Psoas muscle (tissue), 8 donors: ENCODE measurements around the gene ADM2. TPM values are rescaled to one million over a fixed set of nuclear protein-coding genes. Genes with fewer than 3 reads are reported as not detected.

Experiments
- ATAC-seq, 4 donors: fragments of 200-7000 bp; cut with Tn5 transposase; one replicate each; pipeline ENCODE4 v1.9.1; 2020; ENCODE audit warnings: moderate library complexity in 3 of 4, mild to moderate bottlenecking in 2 of 4
- DNase-seq, 2 donors: peaks; one replicate each; pipeline ENCODE4 v3.0.0-alpha.2; 2020
- H3K27ac ChIP-seq: fragments of 200-600 bp; one replicate; pipeline ENCODE4 v1.8.0; 2022
- H3K27me3 ChIP-seq, 3 donors: fragments of 200-600 bp in 1 of 3; one replicate each; pipeline versions ENCODE4 v1.6.1 to v1.8.0; 2013 to 2022; ENCODE audit warnings: low read length in 2 of 3, mild to moderate bottlenecking in 2 of 3, moderate library complexity in 1 of 3; ENCODE audit not compliant: insufficient read depth in 3 of 3
- H3K36me3 ChIP-seq, 2 donors: fragments of 200-600 bp in 1 of 2; one replicate each; pipeline versions ENCODE4 v1.6.1 to v1.8.0; 2013 to 2022; ENCODE audit warnings: low read depth in 1 of 2, mild to moderate bottlenecking in 1 of 2, moderate library complexity in 1 of 2; ENCODE audit not compliant: insufficient read depth in 1 of 2
- H3K4me1 ChIP-seq: fragments of 200-600 bp; one replicate; pipeline ENCODE4 v1.8.0; 2022
- H3K4me3 ChIP-seq: fragments of 200-600 bp; one replicate; pipeline ENCODE4 v1.8.0; 2022; ENCODE audit warnings: mild to moderate bottlenecking
- H3K9me3 ChIP-seq: fragments of 200-600 bp; one replicate; pipeline ENCODE4 v1.8.0; 2022
- WGBS, 3 donors: extraction: QIAGEN DNeasy Blood & Tissue Kit; methylation state at CpG; one replicate each; pipeline versions ENCODE4 v1.1.6 to v1.1.7; 2013; 5-methylcytosine and 5-hydroxymethylcytosine counted together
- intact Hi-C, 2 donors: fragments of 100-400 bp; cut with DNase I; formaldehyde crosslinking; loops; one replicate each; pipeline versions ENCODE4 v1.11.0 to v1.14.2; 2022
- polyA plus RNA-seq, 3 donors: library from polyadenylated mRNA; stranded (reverse); fragments of 200-250 nt; gene quantifications; one replicate each; pipeline ENCODE4 v1.2.3, GENCODE V29; 2013
- total RNA-seq, 4 donors: library from RNA; stranded (reverse); fragmentation: NEBNext Ultra II Directional in 2 of 4; extraction: Animal tissue kit (Norgen Biotek cat#: 25700) in 2 of 4; gene quantifications; one replicate each; pipeline versions ENCODE4 v1.2.1 to v1.2.4, GENCODE V29; 2021 to 2023
- TF ChIP-seq, protein P1 (sequence below): fragments of 200-600 bp; IDR thresholded peaks from one replicate; pipeline ENCODE4 v1.8.0; 2022; ENCODE audit warnings: antibody characterized with exemption
- donor health status: healthy with polysubstance abuse.
- donor health status: DM: no; HTN: no; CAD: no; lungs with moderate emphysema.
- donor health status: Bipolar disorder and iron deficiency.
- donor health status: healthy.
- donor health status: DM: yes; HTN: yes; CAD: no.
- donor health status: DM: no; HTN: no; CAD: no.
- donor health status: DM: no; HTN: no; CAD: no.
- donor health status: DM: yes; HTN: yes; CAD: no.

Gene ADM2
- total and polyA plus RNA-seq, 7 donors: 0.01 to 0.21 (median 0.05) TPM; not detected in 4

DNA sequence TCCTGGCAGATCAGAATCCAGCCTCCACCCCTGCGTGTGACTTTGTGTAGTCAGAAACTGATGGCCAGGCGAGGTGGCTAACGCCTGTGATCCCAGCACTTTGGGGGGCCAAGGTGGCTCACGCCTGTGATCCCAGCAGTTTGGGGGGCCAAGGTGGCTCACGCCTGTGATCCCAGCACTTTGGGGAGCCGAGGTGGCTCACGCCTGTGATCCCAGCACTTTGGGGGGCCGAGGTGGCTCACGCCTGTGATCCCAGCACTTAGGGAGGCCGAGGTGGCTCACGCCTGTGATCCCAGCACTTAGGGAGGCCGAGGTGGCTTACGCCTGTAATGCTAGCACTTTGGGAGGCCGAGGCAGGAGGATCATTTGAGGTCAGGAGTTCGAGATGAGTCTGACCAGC is 31.8 kb downstream of the ADM2 start:
- WGBS, 3 donors: 95 to 98% (median 97%) methylated on average over 15 of the region's 15 CpGs
- intact Hi-C loops: no loop called here
- ATAC-seq (no peak), DNase-seq (no peak)
- TF ChIP-seq, protein P1, sequence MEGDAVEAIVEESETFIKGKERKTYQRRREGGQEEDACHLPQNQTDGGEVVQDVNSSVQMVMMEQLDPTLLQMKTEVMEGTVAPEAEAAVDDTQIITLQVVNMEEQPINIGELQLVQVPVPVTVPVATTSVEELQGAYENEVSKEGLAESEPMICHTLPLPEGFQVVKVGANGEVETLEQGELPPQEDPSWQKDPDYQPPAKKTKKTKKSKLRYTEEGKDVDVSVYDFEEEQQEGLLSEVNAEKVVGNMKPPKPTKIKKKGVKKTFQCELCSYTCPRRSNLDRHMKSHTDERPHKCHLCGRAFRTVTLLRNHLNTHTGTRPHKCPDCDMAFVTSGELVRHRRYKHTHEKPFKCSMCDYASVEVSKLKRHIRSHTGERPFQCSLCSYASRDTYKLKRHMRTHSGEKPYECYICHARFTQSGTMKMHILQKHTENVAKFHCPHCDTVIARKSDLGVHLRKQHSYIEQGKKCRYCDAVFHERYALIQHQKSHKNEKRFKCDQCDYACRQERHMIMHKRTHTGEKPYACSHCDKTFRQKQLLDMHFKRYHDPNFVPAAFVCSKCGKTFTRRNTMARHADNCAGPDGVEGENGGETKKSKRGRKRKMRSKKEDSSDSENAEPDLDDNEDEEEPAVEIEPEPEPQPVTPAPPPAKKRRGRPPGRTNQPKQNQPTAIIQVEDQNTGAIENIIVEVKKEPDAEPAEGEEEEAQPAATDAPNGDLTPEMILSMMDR: no peak
- H3K36me3 ChIP-seq: peaks cover 0 to 42% of the 10 kb centered on the region in 2 donors
- H3K9me3 ChIP-seq: no peaks in the 10 kb centered on the region
- peaks cover 10% of the 10 kb centered on the region for H3K4me1 ChIP-seq
- H3K4me3 ChIP-seq: no peak overlapping the region
- no peaks in the 10 kb centered on the region for H3K27me3 ChIP-seq
- no peak overlapping the region for H3K27ac ChIP-seq

DNA sequence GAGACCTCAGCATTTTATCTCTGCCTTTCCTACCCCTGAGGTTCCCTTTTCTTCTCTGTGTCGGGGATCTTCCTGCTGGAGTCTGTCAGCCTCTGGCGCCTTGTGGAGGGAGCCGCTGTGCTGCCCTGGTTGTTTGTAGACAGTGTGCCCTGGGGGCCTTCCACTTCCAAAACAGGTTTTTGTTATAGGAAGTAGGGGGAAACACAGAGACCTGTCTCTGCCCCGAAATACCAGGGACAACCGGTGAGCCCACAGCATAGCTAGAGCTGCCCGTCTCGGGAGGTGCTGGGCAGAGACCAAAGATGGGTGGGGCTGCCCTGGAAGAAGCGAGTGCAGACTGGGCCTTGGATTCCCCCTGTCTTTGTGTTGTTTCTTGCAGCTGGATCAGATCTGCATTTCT is 34.7 kb downstream of the ADM2 start:
- no peak overlapping the region for H3K4me3 ChIP-seq
- H3K27ac ChIP-seq: no peak overlapping the region
- DNase-seq (no peak), ATAC-seq (no peak)
- TF ChIP-seq, protein P1: no peak
- WGBS, 3 donors: 90 to 93% (median 91%) methylated on average over 7 to 8 of the region's 8 CpGs
- no peaks in the 10 kb centered on the region for H3K9me3 ChIP-seq
- H3K27me3 ChIP-seq: no peaks in the 10 kb centered on the region
- intact Hi-C loops: no loop called here
- peaks cover 8 to 60% of the 10 kb centered on the region in 2 donors for H3K36me3 ChIP-seq
- no peaks in the 10 kb centered on the region for H3K4me1 ChIP-seq

DNA sequence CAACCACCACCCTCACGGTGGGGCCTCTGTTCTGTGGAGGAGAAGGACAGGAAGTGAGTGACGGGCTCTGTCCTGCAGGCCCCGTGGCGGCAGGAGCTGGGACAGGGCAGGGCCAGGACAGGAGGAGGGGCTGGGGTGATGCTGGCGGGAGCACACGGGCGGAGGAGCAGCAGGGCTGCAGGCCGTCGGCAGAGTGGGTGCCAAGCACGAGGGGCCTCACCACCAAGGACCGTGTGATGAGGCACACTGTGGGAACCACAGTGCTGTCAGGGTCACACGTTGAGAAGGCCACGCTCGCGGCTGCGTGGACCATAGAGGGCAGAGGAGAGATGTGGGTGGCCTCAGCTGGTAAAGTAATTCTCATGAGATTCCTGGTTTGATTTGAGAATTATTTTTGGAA is 35.5 kb downstream of the ADM2 start:
- intact Hi-C loops: no loop called here
- Histone ChIP-seq H3K27me3 (no peaks in the 10 kb centered on the region), H3K4me1 (no peaks in the 10 kb centered on the region), H3K4me3 (no peak overlapping the region), H3K9me3 (no peaks in the 10 kb centered on the region), H3K27ac (no peak overlapping the region), H3K36me3 (peaks cover 8 to 62% of the 10 kb centered on the region in 2 donors)
- TF ChIP-seq, protein P1: no peak
- 81 to 85% (median 81%) methylated on average over 16 of the region's 16 CpGs for WGBS, 3 donors
- ATAC-seq (no peak), DNase-seq (no peak)

DNA sequence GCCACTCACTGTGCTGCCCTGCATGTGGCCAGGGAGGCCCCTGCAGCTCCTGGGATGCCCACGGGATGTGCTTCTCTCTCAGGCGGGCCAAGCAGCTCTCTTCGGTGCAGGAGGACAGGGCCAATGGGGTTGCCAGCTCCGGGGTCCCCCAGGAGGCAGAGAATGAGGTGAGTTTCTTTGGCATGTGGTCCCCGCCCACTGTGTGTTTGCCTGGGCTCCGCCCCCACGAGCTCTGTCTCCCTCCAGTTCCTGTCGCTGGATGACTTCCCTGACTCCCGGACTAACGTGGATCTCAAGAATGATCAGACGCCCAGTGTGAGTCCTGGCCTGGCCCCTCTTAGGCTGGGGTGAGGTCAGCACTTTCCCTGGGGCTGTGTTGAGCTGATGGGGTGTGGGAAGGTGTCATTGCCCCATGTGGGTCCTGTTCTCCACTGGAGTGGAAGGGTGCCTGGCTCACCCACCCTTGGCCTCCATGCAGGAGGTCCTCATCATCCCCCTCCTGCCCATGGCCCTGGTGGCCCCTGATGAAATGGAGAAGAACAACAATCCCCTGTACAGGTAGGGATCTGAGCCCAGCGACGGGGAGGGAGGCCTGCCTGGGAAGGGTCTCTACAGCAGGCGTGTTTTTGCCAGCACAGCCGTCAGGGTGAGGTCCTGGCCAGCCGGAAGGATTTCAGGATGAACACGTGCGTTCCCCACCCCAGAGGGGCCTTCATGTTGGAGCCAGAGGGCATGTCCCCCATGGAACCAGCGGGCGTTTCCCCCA is 36.3 kb downstream of the ADM2 start:
- Histone ChIP-seq H3K36me3 (peaks cover 8 to 70% of the 10 kb centered on the region in 2 donors), H3K27ac (no peak overlapping the region), H3K4me3 (no peak overlapping the region), H3K27me3 (no peaks in the 10 kb centered on the region), H3K9me3 (no peaks in the 10 kb centered on the region), H3K4me1 (no peaks in the 10 kb centered on the region)
- TF ChIP-seq, protein P1: no peak
- ATAC-seq: no peak
- 86 to 90% (median 88%) methylated on average over 20 of the region's 20 CpGs for WGBS, 3 donors
- DNase-seq: no peak
- intact Hi-C loops: no loop called here

DNA sequence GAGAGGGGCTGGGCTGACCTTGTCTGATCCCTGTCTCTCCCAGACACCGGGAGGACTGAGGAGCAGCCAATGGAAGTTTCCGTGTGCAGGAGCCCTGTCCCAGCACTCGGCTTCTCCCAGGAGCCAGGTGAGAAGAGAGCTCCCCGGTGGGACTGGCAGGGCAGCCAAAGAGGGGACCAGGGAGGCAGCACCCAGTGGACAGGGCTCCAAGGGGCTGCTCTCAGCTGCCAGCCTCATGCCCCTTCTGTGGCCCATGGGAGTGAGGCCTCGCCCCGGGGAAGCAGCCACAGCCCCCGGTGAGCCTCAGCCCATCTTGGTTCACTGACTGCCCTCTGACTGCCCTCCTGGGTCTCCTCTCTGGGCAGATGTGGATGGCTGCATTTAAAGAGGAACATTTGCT is 37.3 kb downstream of the ADM2 start:
- Histone ChIP-seq H3K27me3 (no peaks in the 10 kb centered on the region), H3K27ac (no peak overlapping the region), H3K9me3 (no peaks in the 10 kb centered on the region), H3K36me3 (peaks cover 8 to 79% of the 10 kb centered on the region in 2 donors), H3K4me3 (no peak overlapping the region), H3K4me1 (no peaks in the 10 kb centered on the region)
- 91 to 93% (median 93%) methylated on average over 7 of the region's 7 CpGs for WGBS, 3 donors
- TF ChIP-seq, protein P1: no peak
- intact Hi-C loops: no loop called here
- DNase-seq: no peak
- ATAC-seq: no peak
